ENCODE measurements around the gene KIF13A. TPM values are rescaled to one million over a fixed set of nuclear protein-coding genes. Genes with fewer than 3 reads are reported as not detected.
A peak's percentile ranks its signal among the peaks of the same experiment; 100 is the strongest.
"Not testable (repeated sequence)": the region's sequence is repeated elsewhere in the genome, so short reads cannot be mapped to it uniquely, and the experiment has no call there.

Gene KIF13A
- total RNA-seq, 4 donors from 2014 or later = 36.3 to 47.5 (median 38.1) TPM

DNA sequence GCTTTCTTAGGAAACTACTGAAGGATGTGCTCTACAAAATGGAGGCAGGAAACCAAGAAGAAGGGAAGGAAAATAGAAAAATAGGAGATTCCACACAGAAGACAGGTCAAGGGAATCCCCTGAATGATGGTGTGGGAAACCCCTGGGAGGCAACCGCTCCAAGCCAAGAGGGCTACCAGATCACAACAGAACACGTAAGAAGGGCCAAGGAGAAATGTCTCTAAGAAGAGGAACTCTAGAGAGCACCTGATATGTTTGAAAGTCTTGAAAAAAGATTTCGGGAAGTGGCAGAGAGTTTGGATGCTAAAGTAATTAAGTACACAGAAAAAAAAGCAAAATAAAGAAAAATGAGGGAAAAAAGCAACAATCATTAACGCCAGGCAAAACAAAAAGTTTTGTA, 7.1 kb downstream of the KIF13A start:
- Histone ChIP-seq H3K27ac (no peak overlapping the region), H3K9me3 (no peaks in the 10 kb centered on the region), H3K4me3 (no peak overlapping the region), H3K36me3 (no peaks in the 10 kb centered on the region), H3K27me3 (no peaks in the 10 kb centered on the region), H3K4me1 (peaks cover 7 to 22% (median 17%) of the 10 kb centered on the region in 4 donors)
- in situ Hi-C loops (cut with MboI; ENCODE audit: low pct_ligation_motif_present in 1 of 4, low pct_unique_long_range_greater_than_20kb in 1 of 4, low sequenced_read_pairs in 3 of 4) = loop anchor here in 1 of 4 donors (25.0 kb wide), 1 partner anchor 132 kb away; the partner anchor contains the start of gene NHLRC1
- WGBS, 2 donors (ENCODE audit: low coverage in 1 of 2) = 75 to 82% methylated on average over 3 to 4 of the region's 4 CpGs
- DNase-seq = no peak
- intact Hi-C loops (cut with DNase I; ENCODE audit: low total_unique reads) = loop anchor here (10.0 kb wide), 2 partner anchors 46 to 144 kb away; partner anchors contain the start of gene NHLRC1
- no peak for TF ChIP-seq EP300 (IDR thresholded peaks at IDR 0.05; ENCODE audit: low read depth)
- no peak for TF ChIP-seq POLR2AphosphoS5 (IDR thresholded peaks at IDR 0.05)

DNA sequence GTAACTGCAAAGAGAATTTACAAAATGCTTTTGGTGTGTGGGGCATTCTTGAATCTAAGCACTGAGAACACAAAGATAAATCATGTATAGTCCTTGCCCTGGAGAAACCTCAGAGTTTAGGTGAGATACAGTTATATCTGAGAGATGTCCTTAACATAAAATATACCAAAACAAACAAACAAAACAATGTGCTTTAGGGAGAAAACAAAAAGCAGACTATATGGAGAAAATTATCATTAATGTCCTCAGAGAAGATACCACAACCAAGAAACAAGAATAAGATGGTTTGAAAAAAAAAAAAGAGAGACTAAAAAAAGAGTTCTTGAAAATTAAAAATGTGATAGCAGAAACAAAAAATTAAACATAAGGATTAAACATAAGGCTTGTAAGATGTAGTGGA, 8.0 kb downstream of the KIF13A start:
- TF ChIP-seq POLR2A (IDR thresholded peaks at IDR 0.05) (no peak), EP300 (IDR thresholded peaks at IDR 0.05; ENCODE audit: low read depth) (no peak)
- TF ChIP-seq, protein P1, sequence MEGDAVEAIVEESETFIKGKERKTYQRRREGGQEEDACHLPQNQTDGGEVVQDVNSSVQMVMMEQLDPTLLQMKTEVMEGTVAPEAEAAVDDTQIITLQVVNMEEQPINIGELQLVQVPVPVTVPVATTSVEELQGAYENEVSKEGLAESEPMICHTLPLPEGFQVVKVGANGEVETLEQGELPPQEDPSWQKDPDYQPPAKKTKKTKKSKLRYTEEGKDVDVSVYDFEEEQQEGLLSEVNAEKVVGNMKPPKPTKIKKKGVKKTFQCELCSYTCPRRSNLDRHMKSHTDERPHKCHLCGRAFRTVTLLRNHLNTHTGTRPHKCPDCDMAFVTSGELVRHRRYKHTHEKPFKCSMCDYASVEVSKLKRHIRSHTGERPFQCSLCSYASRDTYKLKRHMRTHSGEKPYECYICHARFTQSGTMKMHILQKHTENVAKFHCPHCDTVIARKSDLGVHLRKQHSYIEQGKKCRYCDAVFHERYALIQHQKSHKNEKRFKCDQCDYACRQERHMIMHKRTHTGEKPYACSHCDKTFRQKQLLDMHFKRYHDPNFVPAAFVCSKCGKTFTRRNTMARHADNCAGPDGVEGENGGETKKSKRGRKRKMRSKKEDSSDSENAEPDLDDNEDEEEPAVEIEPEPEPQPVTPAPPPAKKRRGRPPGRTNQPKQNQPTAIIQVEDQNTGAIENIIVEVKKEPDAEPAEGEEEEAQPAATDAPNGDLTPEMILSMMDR (IDR thresholded peaks at IDR 0.05) = no peak
- in situ Hi-C loops (cut with MboI; ENCODE audit: low pct_ligation_motif_present in 1 of 4, low pct_unique_long_range_greater_than_20kb in 1 of 4, low sequenced_read_pairs in 3 of 4) (loop anchor here in 1 of 4 donors (25.0 kb wide), 1 partner anchor 133 kb away; the partner anchor contains the start of gene NHLRC1), intact Hi-C loops (cut with DNase I; ENCODE audit: low total_unique reads) (no loop called here)
- Histone ChIP-seq H3K27me3 (no peaks in the 10 kb centered on the region), H3K27ac (no peak overlapping the region), H3K36me3 (no peaks in the 10 kb centered on the region), H3K4me1 (peaks cover 5 to 15% (median 9%) of the 10 kb centered on the region in 4 donors), H3K9me3 (no peaks in the 10 kb centered on the region), H3K4me3 (no peak overlapping the region)
- no peak for DNase-seq

DNA sequence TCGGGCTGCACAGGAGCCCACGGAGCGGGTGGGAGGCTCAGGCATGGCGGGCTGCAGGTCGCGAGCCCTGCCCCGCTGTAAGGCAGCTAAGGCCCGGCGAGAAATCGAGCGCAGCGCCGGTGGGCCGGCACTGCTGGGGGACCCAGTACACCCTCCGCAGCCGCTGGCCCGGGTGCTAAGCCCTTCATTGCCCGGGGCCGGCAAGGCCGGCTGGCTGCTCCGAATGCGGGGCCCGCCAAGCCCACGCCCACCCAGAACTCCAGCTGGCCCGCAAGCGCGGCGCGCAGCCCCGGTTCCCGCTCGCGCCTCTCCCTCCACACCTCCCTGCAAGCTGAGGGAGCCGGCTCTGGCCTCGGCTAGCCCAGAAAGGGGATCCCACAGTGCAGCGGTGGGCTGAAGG, 11.2 kb downstream of the KIF13A start:
- intact Hi-C loops (cut with DNase I; ENCODE audit: low total_unique reads) = not testable (repeated sequence)

DNA sequence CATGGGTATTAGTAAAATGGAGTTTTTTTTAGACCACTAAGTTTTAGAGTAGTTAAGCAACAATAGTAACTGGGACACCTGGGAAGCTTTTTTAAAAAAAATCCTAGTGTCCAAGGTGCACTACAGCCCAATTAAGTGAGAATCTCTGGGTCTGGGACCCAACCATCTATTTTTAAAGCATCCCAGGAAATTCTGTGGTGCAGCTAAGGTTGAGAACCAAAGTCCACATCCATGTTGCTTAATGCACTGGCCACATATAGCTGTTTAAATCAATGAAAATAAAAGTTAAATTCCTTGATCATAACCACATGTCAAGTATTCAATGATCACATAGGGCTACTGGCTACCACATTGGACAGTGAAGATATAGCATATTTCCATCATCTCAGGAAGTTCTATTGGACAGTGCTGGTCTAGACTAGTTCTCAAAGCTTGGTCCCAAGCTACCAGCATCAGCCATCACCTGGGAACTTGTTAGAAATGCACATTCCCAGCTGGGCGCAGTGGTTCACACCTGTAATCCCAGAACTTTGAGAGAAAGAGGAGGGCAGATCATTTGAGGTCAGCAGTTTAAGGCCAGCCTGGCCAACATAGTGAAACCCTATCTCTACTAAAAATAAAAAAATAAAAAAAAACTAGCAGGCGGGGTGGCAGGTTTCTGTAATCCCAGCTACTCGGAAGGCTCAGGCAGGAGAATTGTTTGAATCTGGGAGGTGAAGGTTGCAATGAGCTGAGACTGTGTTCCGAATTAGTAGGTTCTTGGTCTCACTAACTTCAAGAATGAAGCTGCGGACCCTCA, 12.7 kb downstream of the KIF13A start:
- peaks cover 3 to 31% (median 17%) of the 10 kb centered on the region in 4 donors for H3K4me1 ChIP-seq
- H3K27ac ChIP-seq = no peak overlapping the region
- no peak for TF ChIP-seq POLR2A (IDR thresholded peaks at IDR 0.05)
- no peaks in the 10 kb centered on the region for H3K27me3 ChIP-seq
- no peak overlapping the region for H3K4me3 ChIP-seq
- WGBS, 2 donors (ENCODE audit: low coverage in 1 of 2) = 94 to 100% methylated on average over 4 to 5 of the region's 5 CpGs
- intact Hi-C loops (cut with DNase I; ENCODE audit: low total_unique reads) = no loop called here
- in situ Hi-C loops (cut with MboI; ENCODE audit: low pct_ligation_motif_present in 1 of 4, low pct_unique_long_range_greater_than_20kb in 1 of 4, low sequenced_read_pairs in 3 of 4) = loop anchor here in 1 of 4 donors (25.0 kb wide), 1 partner anchor 138 kb away; the partner anchor contains the start of gene NHLRC1
- H3K9me3 ChIP-seq = no peaks in the 10 kb centered on the region
- no peaks in the 10 kb centered on the region for H3K36me3 ChIP-seq
- no peak for DNase-seq

More for the DNA sequence above, 11.2 kb downstream of the KIF13A start:
- H3K36me3 ChIP-seq, DNase-seq, H3K27me3 ChIP-seq, H3K27ac ChIP-seq, H3K9me3 ChIP-seq, H3K4me3 ChIP-seq: not testable (repeated sequence)
- peaks cover 3 to 29% (median 15%) of the 10 kb centered on the region in 4 donors for H3K4me1 ChIP-seq
- WGBS, 2 donors (ENCODE audit: low coverage in 1 of 2) = 96% methylated on average over 30 of the region's 36 CpGs; no CpG with 5 or more reads in 1 of the 2 donors
- in situ Hi-C loops (cut with MboI; ENCODE audit: low pct_ligation_motif_present in 1 of 4, low pct_unique_long_range_greater_than_20kb in 1 of 4, low sequenced_read_pairs in 3 of 4) = loop anchor here in 1 of 4 donors (25.0 kb wide), 1 partner anchor 136 kb away; the partner anchor contains the start of gene NHLRC1

DNA sequence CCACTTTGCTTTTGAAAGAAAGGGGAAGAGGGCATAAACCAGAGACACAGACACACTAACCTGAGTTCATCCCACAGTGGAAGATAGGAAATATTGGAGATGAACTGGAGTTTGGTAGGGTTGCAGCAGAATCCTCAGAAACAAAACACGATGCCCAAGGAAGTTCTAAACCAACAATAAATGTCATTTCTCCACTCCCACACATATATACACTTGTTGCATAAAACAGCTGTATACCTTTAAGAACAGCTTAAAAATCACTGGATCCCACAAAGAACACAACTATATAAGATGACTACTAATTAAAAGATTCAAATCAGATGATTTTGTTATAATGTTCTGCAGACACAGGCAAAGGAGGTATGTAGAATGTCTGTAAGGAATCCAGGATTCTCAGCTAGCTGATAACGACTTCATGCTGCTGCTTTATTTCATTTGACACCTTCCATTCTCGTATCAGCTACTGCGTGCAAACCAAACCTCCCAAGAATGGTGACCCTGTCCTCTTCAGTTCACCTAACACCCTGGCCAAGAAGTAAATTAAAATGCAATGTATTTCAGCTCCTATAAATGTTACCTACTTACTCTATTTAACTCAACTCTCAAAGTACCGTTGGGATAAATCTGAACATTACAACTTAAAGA, 14.3 kb downstream of the KIF13A start:
- no peaks in the 10 kb centered on the region for H3K27me3 ChIP-seq
- no peaks in the 10 kb centered on the region for H3K36me3 ChIP-seq
- intact Hi-C loops (cut with DNase I; ENCODE audit: low total_unique reads) = no loop called here
- H3K9me3 ChIP-seq = no peaks in the 10 kb centered on the region
- H3K27ac ChIP-seq = peak overlapping the region; percentile 27 to 56 (median 50)
- peaks cover 3 to 31% (median 17%) of the 10 kb centered on the region in 4 donors for H3K4me1 ChIP-seq
- 53 to 67% methylated on average over 5 of the region's 5 CpGs for WGBS, 2 donors (ENCODE audit: low coverage in 1 of 2)
- in situ Hi-C loops (cut with MboI; ENCODE audit: low pct_ligation_motif_present in 1 of 4, low pct_unique_long_range_greater_than_20kb in 1 of 4, low sequenced_read_pairs in 3 of 4) = no loop called here
- H3K4me3 ChIP-seq = no peak overlapping the region
- TF ChIP-seq EP300 (IDR thresholded peaks at IDR 0.05; ENCODE audit: low read depth) = no peak
- TF ChIP-seq, protein P1 (IDR thresholded peaks at IDR 0.05) = no peak
- no peak for TF ChIP-seq POLR2A (IDR thresholded peaks at IDR 0.05)
- DNase-seq = no peak
